ENCODE results near the gene OMA1.
"Not testable (repeated sequence)": the region's sequence is repeated elsewhere in the genome, so short reads cannot be mapped to it uniquely, and the experiment has no call there.

Gene OMA1

GRCh38 chr1:58573705-58574591 is 27.4 kb upstream of the OMA1 start:
- DNase-seq (ENCODE audit: low read depth in 2 of 2, low spot score in 1 of 2), result no peak

GRCh38 chr1:58573138-58573537 is 26.6 kb upstream of the OMA1 start:
- no peak for DNase-seq (ENCODE audit: low read depth in 2 of 2, low spot score in 1 of 2)

GRCh38 chr1:58572690-58573089 is 26.2 kb upstream of the OMA1 start:
- DNase-seq (ENCODE audit: low read depth in 2 of 2, low spot score in 1 of 2), result no peak

GRCh38 chr1:58571616-58572015 is 25.1 kb upstream of the OMA1 start:
- no peak for DNase-seq (ENCODE audit: low read depth in 2 of 2, low spot score in 1 of 2)

GRCh38 chr1:58570817-58571216 is 24.3 kb upstream of the OMA1 start:
- DNase-seq (ENCODE audit: low read depth in 2 of 2, low spot score in 1 of 2), result no peak

- DNase-seq (ENCODE audit: low read depth in 2 of 2, low spot score in 1 of 2), result no peak
These were observed 23.6 kb upstream of the OMA1 start for GRCh38 chr1:58570094-58570493.

GRCh38 chr1:58568911-58569310 is 22.4 kb upstream of the OMA1 start:
- no peak for DNase-seq (ENCODE audit: low read depth in 2 of 2, low spot score in 1 of 2)

- no peak for DNase-seq (ENCODE audit: low read depth in 2 of 2, low spot score in 1 of 2)
These were observed 21.8 kb upstream of the OMA1 start for GRCh38 chr1:58568271-58568860.

- DNase-seq (ENCODE audit: low read depth in 2 of 2, low spot score in 1 of 2), result no peak
These were observed 19.8 kb upstream of the OMA1 start for GRCh38 chr1:58566339-58566738.

- DNase-seq (ENCODE audit: low read depth in 2 of 2, low spot score in 1 of 2), result not testable (repeated sequence)
These were observed 17.2 kb upstream of the OMA1 start for GRCh38 chr1:58563715-58564114.

GRCh38 chr1:58561633-58562032 is 15.1 kb upstream of the OMA1 start:
- no peak for DNase-seq (ENCODE audit: low read depth in 2 of 2, low spot score in 1 of 2)

GRCh38 chr1:58555393-58555792 is 8.9 kb upstream of the OMA1 start:
- DNase-seq (ENCODE audit: low read depth in 2 of 2, low spot score in 1 of 2), result no peak

- DNase-seq (ENCODE audit: low read depth in 2 of 2, low spot score in 1 of 2), result no peak
These were observed 4.9 kb upstream of the OMA1 start for GRCh38 chr1:58551186-58552140.

GRCh38 chr1:58549291-58549690 is 2.8 kb upstream of the OMA1 start:
- DNase-seq (ENCODE audit: low read depth in 2 of 2, low spot score in 1 of 2), result not testable (repeated sequence)

- DNase-seq (ENCODE audit: low read depth in 2 of 2, low spot score in 1 of 2), result no peak
These were observed 1.8 kb upstream of the OMA1 start for GRCh38 chr1:58548371-58548770.

GRCh38 chr1:58545591-58546519 is 671 bp downstream of the OMA1 start:
- DNase-seq (ENCODE audit: low read depth in 2 of 2, low spot score in 1 of 2), result peak; percentile 56 to 58

- DNase-seq (ENCODE audit: low read depth in 2 of 2, low spot score in 1 of 2), result no peak
These were observed 3.3 kb downstream of the OMA1 start for GRCh38 chr1:58543260-58543659.

- DNase-seq (ENCODE audit: low read depth in 2 of 2, low spot score in 1 of 2), result no peak
These were observed 7.0 kb downstream of the OMA1 start for GRCh38 chr1:58539553-58539952.

- DNase-seq (ENCODE audit: low read depth in 2 of 2, low spot score in 1 of 2), result no peak
These were observed 7.7 kb downstream of the OMA1 start for GRCh38 chr1:58538821-58539220.

- DNase-seq (ENCODE audit: low read depth in 2 of 2, low spot score in 1 of 2), result not testable (repeated sequence)
These were observed 14.7 kb downstream of the OMA1 start for GRCh38 chr1:58531842-58532241.
